HG02571 (cell line): Measurements from ENCODE around the gene HSPBAP1.
A peak's percentile ranks its signal among the peaks of the same experiment; 100 is the strongest.

Source experiments
- ATAC-seq: cut with Tn5 transposase; IDR thresholded peaks from one replicate; pipeline ENCODE4 v1.9.1; 2021; ENCODE audit warnings: mild to moderate bottlenecking, moderate library complexity; ENCODE audit not compliant: unreplicated experiment

Gene HSPBAP1

GRCh38 chr3:122793568-122794416, at the start of gene HSPBAP1:
TSS of gene HSPBAP1 (minus strand) at chr3:122793831. CDS start at chr3:122793680, 151 bp downstream.
- peak; percentile 66 for ATAC-seq

- no peak for ATAC-seq
These were observed 42.0 kb upstream of the HSPBAP1 start for GRCh38 chr3:122835590-122835989.

GRCh38 chr3:122828281-122828680, 34.6 kb upstream of the HSPBAP1 start:
- ATAC-seq = no peak

GRCh38 chr3:122826278-122826677, 32.6 kb upstream of the HSPBAP1 start:
- ATAC-seq = no peak

- no peak for ATAC-seq
These were observed 31.8 kb upstream of the HSPBAP1 start for GRCh38 chr3:122825460-122825859.

GRCh38 chr3:122824465-122825381, 31.1 kb upstream of the HSPBAP1 start:
- no peak for ATAC-seq

- ATAC-seq = no peak
These were observed 23.0 kb upstream of the HSPBAP1 start for GRCh38 chr3:122816587-122816986.

- ATAC-seq = no peak
These were observed 17.1 kb upstream of the HSPBAP1 start for GRCh38 chr3:122810734-122811133.

- no peak for ATAC-seq
These were observed 10.3 kb upstream of the HSPBAP1 start for GRCh38 chr3:122803977-122804376.

GRCh38 chr3:122802323-122802722, 8.7 kb upstream of the HSPBAP1 start:
- no peak for ATAC-seq

GRCh38 chr3:122800706-122801237, 7.1 kb upstream of the HSPBAP1 start:
- ATAC-seq = no peak

- no peak for ATAC-seq
These were observed 6.4 kb upstream of the HSPBAP1 start for GRCh38 chr3:122800031-122800430.

GRCh38 chr3:122799322-122799721, 5.7 kb upstream of the HSPBAP1 start:
- no peak for ATAC-seq

GRCh38 chr3:122797291-122797690, 3.7 kb upstream of the HSPBAP1 start:
- ATAC-seq = no peak

GRCh38 chr3:122795674-122796195, 2.1 kb upstream of the HSPBAP1 start:
- no peak for ATAC-seq

GRCh38 chr3:122794779-122795673, 1.4 kb upstream of the HSPBAP1 start, which contains the start of gene SLC49A4:
TSS of gene SLC49A4 (plus strand) at chr3:122795069. CDS start at chr3:122795193, 124 bp downstream.
- ATAC-seq = peak; percentile 70

- ATAC-seq = no peak
These were observed 800 bp upstream of the HSPBAP1 start for GRCh38 chr3:122794483-122794778.

GRCh38 chr3:122789585-122790273, 3.9 kb downstream of the HSPBAP1 start:
- ATAC-seq = no peak

GRCh38 chr3:122787872-122788271, 5.8 kb downstream of the HSPBAP1 start:
- ATAC-seq = no peak

- no peak for ATAC-seq
These were observed 7.6 kb downstream of the HSPBAP1 start for GRCh38 chr3:122786066-122786465.
